SH-SY5Y (cell line): ENCODE results near the gene VPS13D.
A peak's percentile ranks its signal among the peaks of the same experiment; 100 is the strongest.

Source experiments
- GATA2 ChIP-seq: IDR thresholded peaks from 2 replicates; pipeline ENCODE4 v1.6.1; 2011; ENCODE audit warnings: mild to moderate bottlenecking, low read depth, low read length
- GATA3 ChIP-seq: IDR thresholded peaks from 2 replicates; pipeline ENCODE4 v1.6.1; 2011; ENCODE audit warnings: low read depth, mild to moderate bottlenecking, low read length, moderate library complexity

GRCh38 chr1:12433323-12434053 is 203.7 kb downstream of the VPS13D start:
- TF ChIP-seq GATA3, result no peak
- peak; percentile 67 for TF ChIP-seq GATA2
